LHCN-M2 (cell line): Measurements from ENCODE around the gene MYCBPAP. TPM values are rescaled to one million over a fixed set of nuclear protein-coding genes. Genes with fewer than 3 reads are reported as not detected.
A peak's percentile ranks its signal among the peaks of the same experiment; 100 is the strongest.

Experiments
- DNase-seq: peaks from one replicate; pipeline ENCODE4 v3.0.0-alpha.2; 2012; ENCODE audit warnings: low read depth
- polyA plus RNA-seq: library from polyadenylated mRNA; unstranded; fragments of >200 nt; gene quantifications from one replicate; pipeline ENCODE4 v1.2.1, GENCODE V29; 2012; ENCODE audit warnings: missing spikeins
- total RNA-seq: library from RNA; depleted of rRNA; stranded (reverse); fragments of >200 nt; gene quantifications from 2 replicates; pipeline ENCODE4 v1.2.3, GENCODE V29; 2014; rRNA removed

Gene MYCBPAP, protein sequence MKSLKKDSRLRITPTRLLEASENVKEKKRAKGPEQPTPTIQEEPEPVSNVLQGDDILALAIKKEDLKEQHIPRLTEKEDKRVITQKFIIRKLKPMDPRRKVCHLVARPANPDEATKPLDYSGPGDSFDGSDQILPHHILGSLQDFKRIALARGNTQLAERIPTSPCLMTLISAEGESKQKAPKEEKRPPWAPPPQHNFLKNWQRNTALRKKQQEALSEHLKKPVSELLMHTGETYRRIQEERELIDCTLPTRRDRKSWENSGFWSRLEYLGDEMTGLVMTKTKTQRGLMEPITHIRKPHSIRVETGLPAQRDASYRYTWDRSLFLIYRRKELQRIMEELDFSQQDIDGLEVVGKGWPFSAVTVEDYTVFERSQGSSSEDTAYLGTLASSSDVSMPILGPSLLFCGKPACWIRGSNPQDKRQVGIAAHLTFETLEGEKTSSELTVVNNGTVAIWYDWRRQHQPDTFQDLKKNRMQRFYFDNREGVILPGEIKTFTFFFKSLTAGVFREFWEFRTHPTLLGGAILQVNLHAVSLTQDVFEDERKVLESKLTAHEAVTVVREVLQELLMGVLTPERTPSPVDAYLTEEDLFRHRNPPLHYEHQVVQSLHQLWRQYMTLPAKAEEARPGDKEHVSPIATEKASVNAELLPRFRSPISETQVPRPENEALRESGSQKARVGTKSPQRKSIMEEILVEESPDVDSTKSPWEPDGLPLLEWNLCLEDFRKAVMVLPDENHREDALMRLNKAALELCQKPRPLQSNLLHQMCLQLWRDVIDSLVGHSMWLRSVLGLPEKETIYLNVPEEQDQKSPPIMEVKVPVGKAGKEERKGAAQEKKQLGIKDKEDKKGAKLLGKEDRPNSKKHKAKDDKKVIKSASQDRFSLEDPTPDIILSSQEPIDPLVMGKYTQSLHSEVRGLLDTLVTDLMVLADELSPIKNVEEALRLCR
- total RNA-seq, result 0.34 and 0.83 TPM in 2 replicates
- 0.49 TPM for polyA plus RNA-seq

- DNase-seq, result peak; percentile 79
Observed at GRCh38 chr17:50507871-50508572, at the start of gene MYCBPAP. TSS of gene MYCBPAP (plus strand) at chr17:50508439. CDS start at chr17:50508675, 236 bp downstream.

GRCh38 chr17:50458701-50459676 is 49.2 kb upstream of the MYCBPAP start:
- DNase-seq, result no peak

GRCh38 chr17:50459756-50460155 is 48.5 kb upstream of the MYCBPAP start:
- no peak for DNase-seq

GRCh38 chr17:50460831-50461526 is 47.3 kb upstream of the MYCBPAP start:
- DNase-seq, result no peak

- DNase-seq, result no peak
Observed at GRCh38 chr17:50461550-50462132, 46.6 kb upstream of the MYCBPAP start.

- no peak for DNase-seq
Observed at GRCh38 chr17:50462446-50462845, 45.8 kb upstream of the MYCBPAP start.

- DNase-seq, result no peak
Observed at GRCh38 chr17:50464121-50464520, 44.1 kb upstream of the MYCBPAP start.

DNA sequence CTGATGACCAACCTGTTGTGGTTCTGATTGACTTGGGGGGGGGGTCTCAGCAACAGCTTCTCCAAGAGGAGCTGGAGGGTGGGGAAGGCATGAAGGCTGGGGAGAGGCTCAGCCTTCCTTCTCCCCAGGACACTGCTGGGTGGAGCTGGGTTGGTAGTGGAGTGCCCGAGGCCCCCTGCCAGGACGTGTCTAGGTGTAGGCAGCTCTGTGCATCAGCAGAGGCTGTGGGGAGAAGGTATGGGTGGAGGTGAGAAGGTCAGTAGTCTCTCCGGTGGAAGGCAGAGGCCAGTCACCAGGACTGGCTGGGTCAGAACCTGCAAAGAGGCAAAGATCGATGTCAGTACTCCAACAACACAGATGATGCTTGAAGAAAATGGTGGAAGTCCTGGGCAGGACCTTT is 43.5 kb upstream of the MYCBPAP start:
- DNase-seq, result no peak

GRCh38 chr17:50465171-50465570 is 43.1 kb upstream of the MYCBPAP start:
- no peak for DNase-seq

DNA sequence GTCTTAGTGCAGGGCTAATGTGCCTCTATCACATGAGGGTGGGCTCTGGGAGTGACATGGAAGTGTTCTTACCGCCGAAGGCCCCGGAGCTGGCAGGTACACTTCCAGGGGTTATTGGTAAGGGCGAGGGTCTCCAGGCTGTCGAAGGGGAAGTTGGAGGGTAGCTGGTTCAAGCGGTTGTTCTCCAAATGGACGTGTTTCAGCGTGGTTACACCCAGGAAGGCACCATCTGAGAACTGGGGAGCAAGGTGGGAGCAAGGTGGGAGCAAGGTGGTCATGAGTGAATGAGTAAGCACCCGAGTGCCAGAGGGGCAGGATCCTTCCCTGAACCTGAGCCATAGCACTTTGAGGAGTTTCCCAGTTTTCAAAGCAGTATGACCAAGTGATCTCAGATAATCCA is 42.6 kb upstream of the MYCBPAP start:
- DNase-seq, result no peak

DNA sequence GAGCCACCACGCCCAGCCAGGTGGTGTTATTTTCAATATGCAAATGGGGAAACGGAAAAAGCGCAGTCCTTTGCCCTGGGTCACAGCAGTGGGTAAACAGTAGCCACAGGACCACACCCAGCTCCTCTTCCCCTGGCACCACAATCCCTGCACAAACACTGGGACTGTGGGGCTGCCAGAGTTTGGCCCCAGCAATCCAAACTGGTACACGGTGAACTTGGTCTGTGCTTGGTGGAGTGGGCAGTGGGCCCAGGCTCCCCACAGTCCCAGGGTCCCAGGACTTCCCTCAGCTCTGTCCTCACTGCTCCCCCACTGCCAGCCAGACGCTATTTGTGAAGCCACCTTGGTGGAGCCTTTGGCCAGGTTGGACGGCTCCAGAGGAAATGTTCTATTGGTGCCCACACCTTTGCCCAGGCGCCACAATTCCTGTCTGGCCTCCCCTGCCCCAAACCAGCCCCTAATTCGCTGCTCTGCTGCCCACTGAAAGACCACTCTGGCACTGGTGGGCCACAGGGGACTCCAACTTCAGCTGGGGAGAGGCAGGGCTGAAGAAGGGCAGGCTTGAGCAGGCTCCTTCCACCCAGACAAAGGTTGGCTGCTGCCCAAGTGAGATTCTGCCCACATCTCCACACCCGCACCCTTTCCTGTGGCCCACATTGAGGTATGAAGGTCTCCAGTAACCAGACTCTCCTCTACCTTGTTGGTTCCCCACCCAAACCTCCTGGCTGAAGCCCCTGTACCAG is 41.7 kb upstream of the MYCBPAP start:
- DNase-seq, result no peak

DNA sequence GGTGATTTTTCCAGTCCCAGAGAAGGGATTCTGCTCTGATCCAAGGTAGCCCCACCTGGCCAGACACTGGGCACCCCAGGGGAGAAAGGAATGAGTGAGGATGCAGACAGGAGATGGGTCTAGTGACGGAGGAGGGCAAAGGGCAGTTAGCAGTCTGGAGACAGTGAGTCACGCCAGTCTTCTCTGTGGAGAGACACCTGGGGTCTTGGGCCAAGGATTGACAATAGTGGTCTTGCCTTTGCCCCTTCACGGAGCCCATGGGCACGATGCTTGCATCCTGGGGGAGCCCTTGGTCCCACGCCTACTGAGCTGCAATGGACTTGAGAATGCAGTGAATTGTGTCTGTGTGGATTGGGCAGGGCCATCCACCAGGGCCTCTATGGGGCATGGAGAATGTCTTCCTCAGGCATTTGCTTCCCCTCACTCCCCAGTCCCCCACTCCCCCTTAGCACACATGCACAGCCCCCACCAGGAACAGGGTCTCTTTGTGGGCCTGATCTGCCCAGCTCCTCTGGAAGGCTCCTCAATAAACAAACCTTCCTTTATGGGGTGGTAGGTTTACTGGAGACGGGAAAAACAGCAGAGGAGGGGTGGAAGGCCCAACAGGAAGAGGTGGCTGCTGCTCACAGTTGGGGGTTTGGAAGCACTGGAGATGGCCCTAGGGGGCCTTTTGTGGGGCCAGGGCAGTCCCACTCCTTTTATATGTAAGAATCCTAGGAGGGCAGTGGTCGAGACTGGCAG is 41.0 kb upstream of the MYCBPAP start:
- DNase-seq, result no peak

DNA sequence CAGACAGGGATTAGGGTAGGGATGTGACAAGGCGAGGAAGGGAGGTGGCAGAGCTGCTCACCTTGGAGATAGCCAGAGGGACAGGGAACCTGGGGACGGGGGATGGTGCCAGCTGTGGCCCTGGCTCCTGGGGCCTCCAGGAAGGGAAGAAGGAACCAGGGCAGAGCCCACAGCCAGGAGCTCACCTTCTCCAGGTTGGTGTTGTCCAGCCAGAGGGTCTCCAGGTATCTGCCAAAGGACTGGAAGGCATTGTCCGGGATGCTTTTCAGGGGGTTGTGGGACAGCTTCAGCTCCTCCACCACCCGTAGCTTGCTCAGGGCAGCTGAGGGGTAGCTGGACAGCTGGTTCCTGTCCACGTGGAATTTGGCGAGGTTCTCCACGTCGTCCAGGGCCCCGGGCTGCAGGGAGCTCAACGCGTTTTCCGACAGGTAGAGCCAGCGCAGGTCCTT is 40.4 kb upstream of the MYCBPAP start:
- DNase-seq, result no peak

DNA sequence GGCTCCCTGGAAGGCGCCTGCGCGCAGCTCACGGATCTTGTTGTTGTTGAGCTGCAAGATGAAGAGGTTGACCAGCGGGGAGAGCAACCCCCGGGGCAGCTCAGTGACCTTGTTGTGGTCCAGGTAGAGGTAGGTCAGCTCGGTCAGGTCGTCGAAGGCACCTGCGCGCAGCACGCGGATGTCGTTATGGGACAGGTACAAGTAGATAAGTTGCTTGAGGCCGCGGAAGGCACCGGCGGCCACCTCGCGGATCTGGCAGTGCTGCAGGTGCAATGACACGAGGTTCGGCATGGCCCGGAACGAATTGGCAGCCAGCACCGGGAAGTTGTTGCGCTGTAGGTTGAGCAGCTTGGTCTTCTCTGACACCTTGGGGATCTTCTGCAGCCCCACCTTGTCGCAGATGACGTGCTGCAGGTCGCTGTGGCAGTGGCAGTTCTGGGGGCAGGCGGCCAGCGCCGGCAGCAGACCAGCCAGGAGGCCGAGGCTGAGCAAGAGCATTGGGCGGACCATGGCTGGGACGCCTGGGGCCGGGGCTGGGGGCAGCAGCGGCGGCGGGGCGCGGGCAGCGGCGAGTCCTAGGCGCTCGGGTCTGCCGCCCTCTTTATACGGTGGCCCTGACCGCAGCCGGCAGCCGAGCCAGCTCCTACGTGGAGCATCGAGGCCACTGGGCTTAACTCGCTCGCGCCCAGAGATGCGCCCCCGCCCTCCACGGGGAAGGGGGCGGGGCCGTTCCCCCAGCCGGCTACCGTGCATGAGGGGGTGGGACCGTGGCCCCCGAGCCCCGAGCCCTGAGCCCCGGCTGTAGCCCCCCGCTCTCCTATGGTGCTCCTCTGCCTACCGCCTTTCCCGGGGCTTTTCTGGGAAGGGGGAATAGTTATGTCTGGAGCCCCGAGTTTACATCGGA is 39.7 kb upstream of the MYCBPAP start, which contains the start of gene CHAD:
CHAD (minus strand) TSS at position 577 of the 904 bp plus-strand sequence; CDS start at position 510, 67 bp downstream.
- no peak for DNase-seq

DNA sequence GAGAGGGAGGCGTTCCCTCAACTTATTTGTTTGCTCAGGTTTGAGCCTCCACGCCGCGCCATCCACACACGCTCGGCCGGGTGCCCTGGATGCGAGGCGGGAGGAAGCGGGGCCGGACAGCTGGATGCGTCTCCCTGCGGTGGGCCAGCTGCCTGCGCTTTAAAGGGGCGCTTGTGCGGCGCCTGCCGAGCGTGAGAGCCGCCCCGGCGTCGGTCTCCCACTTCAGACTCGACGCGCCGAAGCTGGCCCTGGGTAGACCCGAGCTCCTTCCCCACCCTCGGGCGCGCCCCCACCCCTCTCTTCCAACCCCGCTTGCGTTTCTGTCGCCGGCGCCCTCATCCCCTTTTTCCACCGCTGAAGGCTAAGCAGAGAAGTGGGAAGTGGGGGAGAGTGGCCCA is 39.0 kb upstream of the MYCBPAP start:
- no peak for DNase-seq

- no peak for DNase-seq
Observed at GRCh38 chr17:50469671-50470305, 38.5 kb upstream of the MYCBPAP start.
